VCaP (cell line): Measurements from ENCODE around the gene PAM16.

Experiments used
- H3K27ac ChIP-seq: fragments of 450-650 bp; 2 replicates; pipeline ENCODE4 v1.5.1; 2017
- CTCF ChIP-seq: fragments of 450-650 bp; conservative IDR thresholded peaks from 2 replicates; pipeline ENCODE4 v1.5.1; 2017; ENCODE audit warnings: mild to moderate bottlenecking, moderate library complexity

The PAM16 gene

GRCh38 chr16:4376126-4376892 is 25.2 kb upstream of the PAM16 start:
- no peak for TF ChIP-seq CTCF
- H3K27ac ChIP-seq = peak overlapping the region; percentile 83

DNA sequence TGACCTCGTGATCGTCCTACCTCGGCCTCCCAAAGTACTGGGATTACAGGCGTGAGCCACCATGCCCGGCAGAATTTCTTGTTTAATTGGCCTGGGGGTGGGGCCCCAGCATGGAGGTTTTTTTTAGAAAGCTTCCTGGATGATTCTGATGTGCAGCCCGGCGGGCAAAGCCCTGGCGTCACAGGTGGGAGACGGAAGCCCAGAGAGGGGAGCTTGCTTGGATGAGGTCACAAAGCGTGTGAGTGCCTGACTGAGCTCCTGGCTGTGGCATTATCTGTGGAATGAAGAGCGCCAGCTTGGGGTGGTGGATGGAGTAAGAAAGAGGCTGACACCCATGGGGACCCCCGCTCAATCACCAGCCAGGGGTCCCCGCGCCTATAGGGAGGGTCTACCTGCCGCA is 24.6 kb upstream of the PAM16 start:
- H3K27ac ChIP-seq = peak overlapping the region; percentile 83
- no peak for TF ChIP-seq CTCF

DNA sequence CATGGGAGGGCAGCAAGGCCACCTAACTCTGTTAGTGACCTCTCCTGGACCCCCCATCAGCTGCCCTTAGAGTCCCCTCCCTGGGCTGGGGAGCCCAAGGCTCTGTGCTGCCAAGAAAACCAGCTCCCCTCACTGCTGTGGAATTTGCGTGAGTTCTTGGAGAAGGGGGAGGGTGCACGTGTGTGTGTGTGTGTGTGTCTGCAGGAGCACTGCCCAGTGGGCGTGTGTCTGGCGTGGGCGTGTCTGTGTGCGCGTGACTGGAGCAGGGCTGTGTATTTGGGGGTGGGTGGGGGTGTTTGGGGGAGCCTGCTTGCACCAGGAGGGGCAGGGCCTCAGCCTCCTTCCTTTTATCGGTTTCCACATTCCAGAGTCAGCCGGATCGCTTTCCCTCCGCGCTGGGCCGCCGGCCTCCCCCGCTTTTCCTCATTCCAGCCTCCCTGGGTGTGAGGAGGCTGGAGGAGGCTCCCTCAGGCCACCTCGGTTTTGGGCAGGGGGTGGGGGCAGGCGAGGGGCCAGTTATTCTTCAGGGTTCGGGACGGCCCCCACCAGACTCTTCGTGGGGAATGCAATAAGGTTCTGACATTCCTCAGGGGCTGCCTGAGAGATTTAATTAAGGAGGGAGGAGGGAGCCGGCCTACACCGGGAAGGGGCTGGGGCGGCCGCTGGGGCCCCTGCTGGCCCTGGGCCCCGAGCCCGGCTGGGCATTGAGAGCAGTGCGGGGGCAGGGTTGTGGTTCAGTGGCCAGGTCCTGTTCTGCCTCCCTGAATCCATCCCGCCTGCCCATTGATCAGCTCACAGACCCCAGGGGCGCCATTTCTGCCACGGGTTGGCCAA is 23.0 kb upstream of the PAM16 start:
- H3K27ac ChIP-seq = peak overlapping the region; percentile 83
- TF ChIP-seq CTCF = no peak

GRCh38 chr16:4373356-4373908 is 22.3 kb upstream of the PAM16 start:
- H3K27ac ChIP-seq = peak overlapping the region; percentile 83
- no peak for TF ChIP-seq CTCF

- TF ChIP-seq CTCF = no peak
- H3K27ac ChIP-seq = peak overlapping the region; percentile 83
Observed at GRCh38 chr16:4372578-4373355, 21.6 kb upstream of the PAM16 start.

- no peak for TF ChIP-seq CTCF
- H3K27ac ChIP-seq = peak overlapping the region; percentile 83
Observed at GRCh38 chr16:4372001-4372577, 21.0 kb upstream of the PAM16 start.
